D341Med (cell line): ENCODE results near the gene ETHE1.
"Not testable (repeated sequence)": the region's sequence is repeated elsewhere in the genome, so short reads cannot be mapped to it uniquely, and the experiment has no call there.

Source experiments
- DNase-seq: peaks from one replicate; pipeline ENCODE4 v3.0.0; 2012; ENCODE audit warnings: low spot score

Gene ETHE1

DNA sequence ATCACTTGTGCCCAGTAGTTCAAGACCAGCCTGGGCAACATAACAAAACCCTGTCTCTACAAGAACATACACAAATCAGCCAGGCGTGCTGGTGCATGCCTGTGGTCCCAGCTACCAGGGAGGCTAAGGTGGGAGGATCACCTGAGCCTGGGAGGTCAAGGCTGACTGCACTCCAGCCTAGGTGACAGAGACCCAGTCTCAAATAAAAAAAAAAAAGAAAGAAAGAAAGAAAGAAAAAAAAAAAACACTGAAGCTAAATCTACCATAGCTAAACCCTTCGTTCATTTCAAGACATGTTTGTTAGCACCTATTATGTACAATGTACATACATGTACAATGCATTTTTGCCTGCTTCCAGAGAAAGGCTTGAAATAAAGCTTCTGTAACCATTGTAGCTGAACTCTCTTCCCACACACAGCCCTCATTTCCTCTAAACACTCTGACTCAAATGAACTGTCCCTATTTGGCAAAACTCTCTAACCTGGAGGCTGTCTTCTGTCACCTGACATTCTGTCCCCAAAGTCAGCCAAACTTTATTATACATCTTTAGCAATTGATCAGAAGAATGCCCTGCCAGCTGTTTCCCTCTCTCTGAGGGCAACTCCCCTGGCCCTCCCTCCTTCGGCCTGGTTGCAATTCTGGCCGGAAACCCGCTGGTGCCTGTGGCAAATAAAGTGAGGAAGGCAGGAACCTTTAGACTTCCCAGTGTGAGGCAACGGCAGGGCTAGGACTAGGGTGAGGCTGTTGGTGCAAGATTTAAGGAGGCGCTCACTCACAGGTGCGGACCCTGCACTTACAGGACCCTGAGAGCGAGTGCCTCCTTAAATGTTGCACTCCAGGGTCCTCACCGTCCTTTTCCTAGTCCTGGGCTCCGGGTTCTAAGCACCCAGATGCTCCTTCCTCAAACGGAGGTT is 1.8 kb downstream of the ETHE1 start:
- DNase-seq: no peak

DNA sequence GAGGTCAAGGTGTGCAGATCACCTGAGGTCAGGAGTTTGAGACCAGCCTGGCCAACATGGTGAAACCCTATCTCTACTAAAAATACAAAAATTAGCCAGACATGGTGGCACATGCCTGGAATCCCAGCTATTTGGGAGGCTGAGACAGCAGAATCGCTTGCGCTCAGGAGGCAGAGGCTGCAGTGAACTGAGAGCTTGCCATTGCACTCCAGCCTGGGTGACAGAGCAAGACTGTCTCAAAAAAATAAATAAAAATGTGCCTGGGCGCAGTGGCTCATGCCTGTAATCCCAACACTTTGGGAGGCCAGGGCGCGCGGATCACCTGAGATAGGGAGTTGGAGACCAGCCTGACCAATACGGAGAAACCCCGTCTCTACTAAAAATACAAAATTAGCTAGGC is 3.3 kb downstream of the ETHE1 start:
- DNase-seq: not testable (repeated sequence)

DNA sequence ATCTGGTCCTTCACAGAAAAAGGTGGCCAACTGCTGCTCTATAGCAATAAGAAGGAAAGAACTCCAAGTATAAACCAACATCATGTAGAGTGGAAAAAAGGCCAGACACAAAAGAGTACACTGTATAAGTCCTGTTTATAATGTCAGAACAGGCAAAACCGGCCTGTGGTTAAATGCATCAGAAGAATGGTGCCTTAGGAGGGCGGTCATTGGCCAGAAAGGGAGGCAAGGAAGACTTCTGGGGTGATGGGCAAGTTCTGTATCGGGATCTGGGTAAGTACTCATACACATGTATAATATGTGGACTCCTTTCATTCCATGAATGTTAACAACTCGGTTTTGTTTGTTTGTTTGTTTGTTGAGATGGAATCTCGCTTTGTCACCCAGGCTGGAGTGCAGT is 4.1 kb downstream of the ETHE1 start:
- no peak for DNase-seq

DNA sequence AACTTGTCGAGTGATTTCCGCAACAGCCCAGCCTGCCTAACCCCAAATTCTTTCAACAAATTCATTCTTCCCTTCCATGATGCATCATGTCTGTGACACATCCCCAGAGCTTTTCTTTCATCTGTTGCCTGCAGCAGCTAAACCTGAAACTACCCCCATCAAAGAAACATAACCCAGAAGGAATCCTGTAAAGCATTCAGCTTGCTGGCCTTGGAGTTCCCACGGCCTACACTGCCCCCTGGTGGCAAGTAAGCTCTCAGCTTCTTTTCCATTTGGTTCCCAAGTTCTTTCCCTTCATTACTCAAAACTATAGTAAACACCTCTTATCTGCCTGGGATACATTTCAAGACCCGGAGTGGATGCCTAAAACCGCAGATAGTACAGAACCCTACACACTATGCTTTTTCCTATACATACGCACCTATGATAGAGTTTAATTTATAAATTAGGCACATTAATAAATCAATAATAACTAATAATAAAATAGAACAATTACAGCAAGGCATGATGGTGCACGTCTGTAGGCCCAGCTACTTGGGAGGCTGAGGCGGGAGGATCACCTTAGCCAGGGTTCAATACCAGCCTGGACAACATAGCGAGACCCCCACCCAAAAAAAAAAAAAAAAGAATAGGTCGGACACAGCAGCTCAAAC is 7.4 kb downstream of the ETHE1 start:
- peak; percentile 76 for DNase-seq

DNA sequence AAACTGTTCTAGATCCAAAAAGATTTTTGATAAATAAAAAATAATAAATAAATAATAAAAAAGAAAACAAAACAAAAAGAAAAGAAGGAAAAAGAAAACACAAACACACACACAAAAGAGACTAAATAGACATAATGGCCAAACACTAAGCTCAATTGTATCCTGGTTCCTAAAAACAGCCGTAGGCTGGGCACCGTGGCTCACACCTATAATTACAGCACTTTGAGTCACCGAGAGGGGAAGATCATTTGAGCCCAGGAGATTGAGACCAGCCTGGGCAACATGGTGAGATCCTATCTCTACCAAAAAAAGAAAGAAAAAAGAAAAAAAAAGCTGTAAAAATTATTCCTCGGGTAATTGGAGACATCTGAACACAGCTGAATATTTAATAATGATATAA is 8.9 kb downstream of the ETHE1 start:
- no peak for DNase-seq

DNA sequence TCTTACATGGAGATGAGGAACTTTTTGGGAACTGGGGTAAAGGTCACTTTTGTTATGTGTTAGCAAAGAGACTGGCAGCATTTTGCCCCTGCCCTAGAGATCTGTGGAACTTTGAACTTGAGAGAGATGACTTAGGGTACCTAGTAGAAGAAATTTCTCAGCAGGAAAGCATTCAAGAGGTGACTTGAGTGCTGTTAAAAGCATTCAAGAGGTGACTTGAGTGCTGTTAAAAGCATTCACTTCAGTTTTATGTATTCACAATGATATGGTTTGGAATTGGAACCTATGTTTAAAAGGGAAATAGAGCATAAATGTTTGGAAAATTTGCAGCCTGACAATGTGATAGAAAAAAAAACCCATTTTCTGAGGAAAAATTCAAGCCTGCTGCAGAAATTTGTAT is 14.6 kb downstream of the ETHE1 start:
- not testable (repeated sequence) for DNase-seq

DNA sequence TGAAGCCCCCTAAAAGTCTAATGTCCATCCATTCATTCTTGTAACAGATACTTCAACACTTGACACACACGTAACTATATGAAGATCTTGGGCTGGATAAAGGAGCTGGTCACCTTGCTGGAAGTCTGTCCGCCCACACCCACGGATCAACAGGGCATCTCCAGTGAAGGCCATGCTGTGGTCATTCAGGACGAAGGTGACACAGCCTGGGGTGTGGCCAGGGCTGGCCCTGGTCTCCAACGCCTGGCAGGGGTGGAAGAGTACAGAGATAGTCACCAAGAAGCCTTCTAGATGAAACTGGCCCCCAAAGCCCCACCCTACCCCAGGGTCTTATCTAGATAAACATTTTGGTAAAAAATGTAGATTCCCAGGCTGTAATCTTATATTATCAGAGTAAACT is 15.7 kb downstream of the ETHE1 start:
- DNase-seq: no peak

DNA sequence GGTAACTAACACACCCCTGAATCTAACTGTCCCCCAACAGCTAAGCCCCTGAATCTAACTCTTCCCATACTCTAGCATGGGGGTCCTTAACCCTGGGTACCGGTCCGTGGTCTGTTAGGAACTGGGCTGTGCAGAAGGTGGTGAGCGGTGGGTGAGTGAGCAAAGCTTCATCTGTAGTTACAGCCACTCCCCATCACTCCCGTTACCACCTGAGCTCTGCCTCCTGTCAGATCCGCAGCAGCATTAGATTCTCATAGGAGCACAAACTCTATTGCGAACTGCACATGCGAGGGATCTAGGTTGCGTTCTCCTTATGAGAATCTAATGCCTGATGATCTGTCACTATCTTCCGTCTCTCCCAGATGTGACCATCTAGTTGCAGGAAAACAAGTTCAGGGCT is 16.3 kb downstream of the ETHE1 start:
- no peak for DNase-seq

DNA sequence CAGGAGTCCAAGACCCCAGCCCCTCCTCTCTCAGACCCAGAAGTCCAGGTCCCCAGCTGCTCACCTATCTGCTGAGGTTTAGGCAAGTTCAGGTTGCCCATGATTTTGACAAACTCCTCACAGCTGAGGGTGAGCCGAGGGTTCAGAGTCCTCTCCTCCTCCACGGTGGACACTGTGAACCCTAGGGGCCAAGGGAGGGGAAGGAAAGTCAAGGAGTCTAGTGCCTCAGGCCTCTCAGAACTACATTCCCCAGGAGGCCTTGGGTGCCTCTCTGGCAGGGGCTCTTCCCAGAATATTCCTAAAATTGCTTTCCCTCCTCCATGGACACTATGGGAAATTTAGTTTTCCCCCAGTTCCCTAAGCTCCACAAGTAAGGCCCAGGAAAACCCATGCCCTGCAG is 19.1 kb downstream of the ETHE1 start:
- no peak for DNase-seq

DNA sequence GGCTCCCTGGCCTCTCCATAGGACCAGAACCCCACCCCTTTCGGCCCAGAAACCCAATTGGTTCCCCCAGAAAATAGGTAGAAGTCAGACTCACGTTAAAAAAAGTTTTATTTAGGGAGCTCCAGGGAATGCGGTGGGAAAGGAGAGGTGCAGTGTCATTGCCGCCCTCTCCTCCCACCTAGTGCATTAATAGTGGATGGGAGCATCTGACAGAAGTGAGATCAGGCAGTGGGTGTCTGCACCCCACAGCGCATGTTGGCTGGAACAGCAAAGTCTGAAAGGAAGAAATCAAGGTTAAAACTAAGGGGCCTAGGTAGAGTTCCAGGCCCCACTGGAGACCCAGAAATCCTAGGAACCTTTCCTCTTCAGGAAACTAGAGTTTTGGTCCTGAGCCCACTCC is 20.4 kb downstream of the ETHE1 start:
- DNase-seq: no peak

DNA sequence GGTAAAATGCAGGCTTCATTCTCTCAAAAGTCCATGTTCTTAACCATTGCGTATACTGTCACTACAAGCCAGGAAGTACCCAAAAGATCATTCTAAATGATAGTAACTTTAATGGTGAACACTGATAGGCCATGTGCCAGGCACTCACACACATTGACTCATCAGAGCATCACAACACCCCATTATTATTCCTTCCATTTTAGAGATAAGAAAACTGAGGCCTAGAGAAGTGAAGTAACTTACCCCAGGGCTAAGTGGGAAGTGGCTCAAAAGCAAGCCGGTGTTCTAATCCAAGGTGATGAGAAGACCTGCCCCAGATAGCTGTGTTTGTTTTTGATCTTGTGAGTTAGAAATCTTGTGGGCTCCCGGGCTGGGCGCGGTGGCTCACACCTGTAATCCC is 21.1 kb downstream of the ETHE1 start:
- DNase-seq: no peak

DNA sequence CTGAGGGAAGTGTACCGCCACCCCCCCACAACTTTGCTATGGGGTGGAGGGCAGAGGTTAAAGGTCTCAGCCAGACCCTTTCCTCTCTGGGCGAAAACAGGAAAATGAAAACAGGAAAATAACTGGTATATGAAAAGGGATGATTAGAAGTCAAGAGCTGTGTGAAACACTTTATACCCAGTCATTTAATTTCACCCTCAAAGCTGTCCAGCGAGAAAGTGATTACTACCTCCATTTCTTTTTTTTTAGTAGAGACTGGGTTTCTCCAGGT is 21.9 kb downstream of the ETHE1 start:
- no peak for DNase-seq

DNA sequence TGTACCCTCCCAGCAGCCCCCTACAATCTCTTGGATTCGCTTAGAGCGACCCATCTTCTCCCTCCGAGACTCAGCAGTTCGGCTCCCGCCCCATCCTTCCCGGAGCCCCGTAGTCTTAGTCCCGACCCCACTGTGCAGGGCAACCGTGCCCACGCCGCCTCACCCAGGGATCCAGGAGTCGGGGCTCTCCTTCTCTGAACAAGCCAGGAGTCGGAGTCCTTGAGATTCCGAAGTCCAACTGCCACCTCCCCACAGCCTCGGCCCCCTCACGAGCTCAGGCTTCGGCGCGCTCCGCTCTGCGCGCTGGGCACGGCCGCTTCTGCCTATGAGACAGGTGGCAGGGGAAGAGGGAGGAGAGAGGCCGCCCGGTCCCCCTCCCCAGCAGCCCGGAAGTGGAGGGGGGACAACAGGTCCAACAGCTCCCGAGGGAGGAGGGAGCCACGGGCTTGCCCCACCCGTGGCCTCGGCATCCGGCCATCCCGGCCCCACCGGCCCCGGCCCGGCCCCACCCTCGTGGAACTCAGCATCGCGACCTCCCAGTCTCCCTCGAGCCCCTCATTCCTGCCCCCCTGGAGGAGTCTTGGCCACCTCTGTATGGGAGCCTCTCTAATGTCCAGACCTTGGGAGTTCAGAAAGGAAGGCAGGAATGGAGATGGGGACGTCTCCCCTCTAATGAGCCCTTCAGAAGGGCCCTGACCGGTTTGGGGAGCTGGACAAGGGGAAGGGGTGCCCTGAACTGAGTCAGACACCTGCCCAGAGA is 22.4 kb downstream of the ETHE1 start, which contains the start of gene PHLDB3:
Gene PHLDB3, minus strand, starts transcription at position 321 of the 760 bp plus-strand sequence. CDS start 628 bp downstream, outside the sequence.
- no peak for DNase-seq

DNA sequence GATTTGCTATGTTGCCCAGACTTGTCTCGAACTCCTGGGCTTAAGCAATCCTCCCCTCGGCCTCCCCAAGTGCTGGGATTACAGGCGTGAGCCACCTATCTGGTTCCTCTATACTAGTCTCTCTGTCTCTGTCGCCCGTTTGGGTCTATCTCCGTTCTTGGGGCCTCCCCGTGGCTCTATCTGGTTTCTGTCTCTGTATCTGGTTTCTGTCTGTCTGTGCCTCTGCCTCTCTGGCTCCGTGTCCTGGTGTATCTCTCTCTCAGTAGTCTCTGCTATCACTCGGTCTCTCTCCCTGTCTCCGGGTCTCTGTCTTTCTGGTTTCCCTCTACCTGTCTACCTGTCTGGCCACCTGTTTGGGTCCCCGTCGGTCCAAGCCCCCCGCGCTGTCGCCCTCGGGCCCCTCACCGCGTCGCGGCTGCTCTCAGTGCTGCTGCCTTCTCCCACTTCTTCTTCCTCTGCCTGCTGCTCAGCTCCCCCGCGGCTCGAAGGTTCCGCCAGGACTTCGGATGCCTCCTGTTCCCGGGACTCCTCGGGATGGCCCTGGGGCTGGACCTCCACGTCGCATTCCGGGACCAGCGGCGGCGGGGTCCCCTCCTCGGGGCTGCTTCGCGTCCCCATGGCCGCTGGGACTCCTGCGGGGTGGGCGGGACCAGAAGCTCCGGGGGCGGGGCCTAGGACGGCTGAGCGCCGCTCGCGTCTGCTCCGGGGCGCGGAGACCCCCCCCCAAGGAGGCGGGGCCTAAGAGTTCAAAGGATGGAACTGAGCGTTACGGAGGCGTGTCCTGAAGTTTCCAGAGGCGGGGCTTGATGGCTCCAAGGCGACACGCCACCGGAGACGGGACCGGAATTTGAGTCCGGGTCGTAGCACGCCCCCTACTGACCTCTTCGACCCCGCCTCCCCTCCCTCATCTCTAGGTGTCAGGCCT is 23.2 kb downstream of the ETHE1 start:
- peak; percentile 99 for DNase-seq

DNA sequence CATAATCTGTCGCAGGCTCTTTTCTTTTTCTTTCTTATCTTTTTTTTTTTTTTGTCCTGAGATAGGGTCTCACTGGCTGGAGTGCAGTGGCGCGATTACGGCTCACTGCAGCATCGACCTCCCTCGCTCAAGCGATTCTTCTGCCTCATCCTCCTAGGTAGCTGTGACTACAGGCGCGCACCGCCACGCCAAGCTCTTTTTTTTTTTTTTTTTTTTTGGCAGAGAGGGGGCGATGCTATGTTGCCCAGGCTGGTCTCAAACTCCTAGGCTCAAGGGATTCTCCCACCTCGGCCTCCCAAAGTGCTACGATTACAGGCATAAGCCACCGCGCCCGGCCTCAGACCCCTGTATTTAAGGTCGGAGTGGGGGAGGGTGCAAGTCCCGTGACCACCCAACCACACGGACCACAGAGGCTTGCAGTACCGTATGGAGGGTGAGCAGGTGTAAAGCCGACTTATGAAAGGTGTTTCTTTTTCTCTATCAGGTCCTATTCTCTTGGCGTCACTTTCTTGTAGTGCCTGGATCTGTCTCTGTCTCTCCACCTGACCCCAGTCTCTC is 24.5 kb downstream of the ETHE1 start:
- DNase-seq: no peak

DNA sequence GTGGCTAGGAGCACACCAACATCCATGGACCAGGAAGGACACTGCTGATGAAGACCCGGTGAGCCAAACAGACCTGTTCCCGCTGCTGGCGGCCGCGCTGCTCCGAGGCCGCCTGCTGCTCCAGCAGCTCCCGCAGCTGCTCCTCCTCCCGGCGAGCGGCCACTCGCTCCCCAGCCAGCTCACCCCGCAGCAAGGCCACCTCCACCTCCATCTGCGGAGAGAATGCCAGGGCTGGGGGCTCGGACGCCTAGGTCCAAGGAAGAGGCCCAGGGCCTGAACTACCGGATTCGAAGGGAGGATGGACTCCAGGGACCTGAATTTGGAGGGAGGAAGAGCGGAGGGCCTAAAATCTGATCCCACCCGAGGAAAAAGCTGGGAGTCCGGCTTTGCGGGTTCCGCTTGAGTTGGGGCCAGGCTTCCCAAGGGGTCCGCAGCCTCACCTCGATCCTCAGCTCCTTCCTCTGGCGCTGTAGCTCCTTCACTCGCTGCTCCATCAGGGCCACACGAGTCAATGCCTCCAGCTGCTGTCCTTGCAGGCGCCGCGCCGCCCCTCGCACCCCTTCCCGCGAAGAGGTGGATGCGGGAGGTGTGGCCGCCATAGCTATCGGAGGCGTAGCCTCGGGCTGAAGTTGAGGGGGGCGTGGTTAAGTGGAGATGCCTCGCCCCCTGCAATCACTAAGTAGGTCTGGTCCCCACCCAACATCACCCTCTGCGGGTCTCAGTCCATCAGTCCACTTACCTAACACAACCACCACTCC is 25.2 kb downstream of the ETHE1 start:
- no peak for DNase-seq

DNA sequence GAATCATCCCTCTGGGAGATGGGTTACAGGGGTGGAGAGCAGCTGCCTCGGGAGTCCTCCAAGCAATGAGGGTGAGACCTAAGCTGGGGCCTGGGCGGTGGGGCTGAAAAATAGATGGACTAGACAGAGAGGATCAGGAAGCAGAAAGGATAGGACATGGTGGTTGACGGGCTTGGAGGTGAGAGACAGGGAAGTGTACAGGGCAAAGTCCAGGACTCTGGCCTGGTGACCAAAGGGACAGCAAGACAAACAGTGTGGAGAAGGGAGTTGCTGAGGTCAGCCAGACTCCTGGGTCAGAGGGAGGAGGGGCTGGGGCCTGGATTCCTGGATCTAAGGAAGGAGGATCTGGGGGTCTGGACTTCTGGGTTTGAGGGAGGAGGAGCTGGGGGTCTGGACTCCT is 28.0 kb downstream of the ETHE1 start:
- no peak for DNase-seq

DNA sequence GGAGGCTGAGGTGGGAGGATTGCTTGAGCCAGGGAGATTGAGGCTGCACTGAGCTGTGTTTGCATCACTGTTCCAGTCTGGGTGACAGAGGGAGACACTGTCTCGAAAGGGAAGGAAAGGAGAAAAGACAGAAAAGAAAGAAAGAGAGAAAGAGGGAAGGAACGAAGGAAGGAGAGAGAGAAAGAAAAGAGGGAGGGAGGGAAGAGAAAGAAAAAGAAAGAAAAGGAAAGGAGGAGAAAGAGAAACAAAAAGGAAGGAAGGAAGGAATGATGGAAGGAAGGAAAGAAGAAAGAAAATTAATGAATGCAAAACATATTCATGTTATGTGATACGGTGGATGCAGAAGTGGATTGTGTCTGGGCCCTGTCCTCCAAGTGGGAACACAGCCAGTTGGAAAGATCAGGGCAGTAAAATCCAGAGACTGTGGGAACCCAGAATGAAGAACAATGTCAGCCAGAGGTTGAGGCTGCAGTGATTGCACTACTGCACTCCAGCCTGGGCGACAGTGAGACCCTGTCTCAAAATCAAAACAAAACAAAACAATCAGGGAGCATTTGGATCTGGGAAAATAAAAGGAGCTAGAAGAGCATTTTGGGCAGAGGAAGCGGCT is 28.7 kb downstream of the ETHE1 start:
- DNase-seq: no peak

DNA sequence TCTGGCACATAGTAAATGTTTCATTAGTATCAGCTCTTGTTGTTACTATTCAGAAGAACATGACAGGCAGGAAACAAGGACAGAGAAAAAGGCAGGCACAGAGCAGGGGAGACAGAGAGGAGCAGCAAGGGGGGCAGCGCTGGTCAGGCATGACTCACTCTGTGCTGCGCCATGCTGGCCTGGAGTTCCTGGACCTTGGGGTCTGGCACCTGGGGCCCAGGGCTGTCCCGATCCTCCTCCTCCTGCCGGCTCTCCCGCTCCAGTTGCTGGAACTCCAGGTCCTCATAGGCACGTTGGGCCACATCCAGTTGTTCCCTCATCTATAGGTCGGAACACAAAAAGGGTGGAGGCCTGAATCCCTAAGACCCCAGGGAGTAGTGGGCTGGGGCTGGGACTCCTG is 30.0 kb downstream of the ETHE1 start:
- no peak for DNase-seq

DNA sequence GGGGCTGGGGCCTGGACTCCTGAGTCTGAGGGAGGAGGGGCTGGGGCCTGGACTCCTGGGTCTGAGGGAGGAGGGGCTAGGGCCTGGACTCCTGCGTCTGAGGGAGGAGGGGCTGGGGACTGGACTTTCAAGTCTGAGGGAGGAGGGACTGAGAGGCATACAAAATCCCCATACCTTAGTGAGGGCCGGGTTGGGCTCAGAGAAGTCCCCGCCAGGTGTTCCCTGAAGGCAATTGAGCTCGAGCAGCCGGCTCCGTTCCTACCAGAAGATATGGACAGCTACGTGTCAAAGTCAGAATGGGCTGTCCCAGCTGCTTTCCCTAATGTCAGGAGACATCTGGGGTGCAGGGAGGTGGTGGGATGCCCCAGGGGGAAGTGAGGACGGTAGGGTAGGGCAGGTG is 31.9 kb downstream of the ETHE1 start:
- no peak for DNase-seq
